NCI-H1048 (cell line): ENCODE results near the gene TUBB.

Source experiments
- DNase-seq: peaks from one replicate; lab custom pipeline; 2025; lab: John Stamatoyannopoulos, UW

Gene TUBB

GRCh38 chr6:30719791-30720737 is at the start of gene TUBB:
Gene TUBB, plus strand, starts transcription at chr6:30720352. Its CDS starts 155 bp downstream, at chr6:30720507.
- DNase-seq, result peak; percentile 87

- DNase-seq, result no peak
Measured at GRCh38 chr6:30670760-30671527, 49.2 kb upstream of the TUBB start.

GRCh38 chr6:30672445-30673253 is 47.5 kb upstream of the TUBB start, which contains the start of gene DHX16:
Gene DHX16, minus strand, starts transcription at chr6:30673006. Its CDS starts 165 bp downstream, at chr6:30672841.
- DNase-seq, result peak; percentile 82

GRCh38 chr6:30676660-30677285 is 43.4 kb upstream of the TUBB start:
- DNase-seq, result no peak

- peak; percentile 46 for DNase-seq
Measured at GRCh38 chr6:30678964-30679726, 41.0 kb upstream of the TUBB start.

- DNase-seq, result no peak
Measured at GRCh38 chr6:30679765-30680535, 40.2 kb upstream of the TUBB start.

GRCh38 chr6:30681766-30682142 is 38.4 kb upstream of the TUBB start:
- DNase-seq, result no peak

- DNase-seq, result no peak
Measured at GRCh38 chr6:30682143-30683117, 37.7 kb upstream of the TUBB start.

- DNase-seq, result no peak
Measured at GRCh38 chr6:30683183-30683979, 36.8 kb upstream of the TUBB start.

- DNase-seq, result no peak
Measured at GRCh38 chr6:30683980-30684338, 36.2 kb upstream of the TUBB start.

GRCh38 chr6:30684386-30685156 is 35.6 kb upstream of the TUBB start:
- DNase-seq, result no peak

- DNase-seq, result no peak
Measured at GRCh38 chr6:30685157-30686008, 34.8 kb upstream of the TUBB start.

- no peak for DNase-seq
Measured at GRCh38 chr6:30686009-30686907, 33.9 kb upstream of the TUBB start, which contains the start of gene PPP1R18. Gene PPP1R18, minus strand, starts transcription at chr6:30686645. Its CDS starts 627 bp downstream, at chr6:30686018.

- peak; percentile 62 for DNase-seq
Measured at GRCh38 chr6:30686908-30687658, 33.1 kb upstream of the TUBB start.
